CD4-positive, alpha-beta T cell (primary cell): Measurements from ENCODE around the gene HTR2A. TPM values are rescaled to one million over a fixed set of nuclear protein-coding genes. Genes with fewer than 3 reads are reported as not detected.

Experiments
- ATAC-seq: fragments of 200-7000 bp; cut with Tn5 transposase; one replicate; pipeline ENCODE4 v1.10.0; 2022; ENCODE audit warnings: mild to moderate bottlenecking; ENCODE audit not compliant: poor library complexity
- CTCF ChIA-PET: fragments of 350-600 bp; sonication (Branson Sonifier 250); formaldehyde crosslinking; loops from one replicate; lab custom pipeline; 2021; ENCODE audit warnings: antibody characterized with exemption, inconsistent platforms; lab: Charles Lee
- POLR2A ChIA-PET: fragments of 350-600 bp; sonication (Branson Sonifier 250); formaldehyde crosslinking; loops from one replicate; lab custom pipeline; 2021; ENCODE audit warnings: antibody characterized with exemption, inconsistent platforms; lab: Charles Lee
- DNase-seq, 14 experiments: peaks; one replicate each; pipeline ENCODE4 v3.0.0-alpha.2; 2013 to 2020; ENCODE audit warnings: mixed read lengths in 2 of 14
- H3K27ac ChIP-seq, 2 donors: one replicate each; pipeline versions ENCODE4 v1.5.1 to v1.7.0; 2013; ENCODE audit warnings: low read length in 2 of 2, low read depth in 1 of 2, mild to moderate bottlenecking in 1 of 2
- H3K27me3 ChIP-seq, 2 experiments: 1 replicate in 1 of 2; 2 replicates in 1 of 2; pipeline versions ENCODE4 v1.6.1 to v1.7.0; 2013; ENCODE audit warnings: low read length in 2 of 2, control low read depth in 1 of 2, mild to moderate bottlenecking in 1 of 2, moderate library complexity in 1 of 2; ENCODE audit not compliant: insufficient read depth in 2 of 2, control insufficient read depth in 1 of 2
- H3K36me3 ChIP-seq: one replicate; pipeline ENCODE4 v1.6.1; 2013; ENCODE audit warnings: low read length, control low read depth; ENCODE audit not compliant: insufficient read depth
- H3K4me1 ChIP-seq: one replicate; pipeline ENCODE4 v1.6.1; 2013; ENCODE audit warnings: low read length, control low read depth; ENCODE audit not compliant: insufficient read depth
- H3K4me3 ChIP-seq: one replicate; pipeline ENCODE4 v1.5.1; 2013; ENCODE audit warnings: mild to moderate bottlenecking, low read length, moderate library complexity
- H3K9me3 ChIP-seq, 2 experiments: 1 replicate in 1 of 2; 2 replicates in 1 of 2; pipeline versions ENCODE4 v1.6.1 to v1.7.0; 2013; ENCODE audit warnings: low read length in 2 of 2, mild to moderate bottlenecking in 2 of 2, control low read depth in 1 of 2, moderate library complexity in 1 of 2; ENCODE audit not compliant: control insufficient read depth in 1 of 2, insufficient read depth in 1 of 2
- H3K27ac Mint-ChIP-seq: one replicate; pipeline ENCODE4 v1.8.0; 2020; ENCODE audit warnings: mixed read lengths
- H3K27me3 Mint-ChIP-seq: one replicate; pipeline ENCODE4 v1.8.0; 2021; ENCODE audit warnings: mixed read lengths
- H3K36me3 Mint-ChIP-seq: one replicate; pipeline ENCODE4 v1.8.0; 2021; ENCODE audit warnings: low read depth, mixed read lengths
- H3K4me1 Mint-ChIP-seq: one replicate; pipeline ENCODE4 v1.8.0; 2021; ENCODE audit warnings: low read depth, mixed read lengths
- H3K4me3 Mint-ChIP-seq: one replicate; pipeline ENCODE4 v1.8.0; 2020; ENCODE audit warnings: mild to moderate bottlenecking, mixed read lengths
- H3K9me3 Mint-ChIP-seq: one replicate; pipeline ENCODE4 v1.8.0; 2020; ENCODE audit warnings: mixed read lengths
- CTCF ChIP-seq: fragments of 200-600 bp; IDR thresholded peaks from one replicate; pipeline ENCODE4 v1.8.0; 2022; ENCODE audit warnings: antibody characterized with exemption, mild to moderate bottlenecking
- intact Hi-C, 2 experiments: fragments of 100-400 bp; cut with DNase I in 1 of 2; cut with micrococcal nuclease in 1 of 2; formaldehyde crosslinking; loops; one replicate each; pipeline versions ENCODE4 v1.15.1 to v1.9.0; 2023 to 2025; cut with DNase I, micrococcal nuclease
- total RNA-seq, 174 experiments: library from RNA in 2 of 174; stranded (reverse) in 2 of 174; gene quantifications; one replicate each; pipeline ENCODE4 v1.2.3 and lab custom pipeline; 2021 to 2026

HTR2A gene
- total RNA-seq, 2 experiments from 2014 or later, result not detected

- TF ChIP-seq CTCF, result no peak
- ChIA-PET CTCF (no interaction called here), POLR2A (no interaction called here)
- H3K4me3 Mint-ChIP-seq, result no peak overlapping the region
- no peak overlapping the region for H3K27ac Mint-ChIP-seq
- no peaks in the 10 kb centered on the region for H3K9me3 Mint-ChIP-seq
- DNase-seq (no peak), ATAC-seq (no peak)
- intact Hi-C loops, result no loop called here
- H3K36me3 Mint-ChIP-seq, result no peaks in the 10 kb centered on the region
- Histone ChIP-seq H3K27me3 (no peaks in the 10 kb centered on the region), H3K4me1 (no peaks in the 10 kb centered on the region), H3K27ac (no peak overlapping the region), H3K4me3 (no peak overlapping the region), H3K36me3 (no peaks in the 10 kb centered on the region), H3K9me3 (no peaks in the 10 kb centered on the region)
- H3K27me3 Mint-ChIP-seq, result no peaks in the 10 kb centered on the region
- no peaks in the 10 kb centered on the region for H3K4me1 Mint-ChIP-seq
These were observed 52.4 kb downstream of the HTR2A start for GRCh38 chr13:46844431-46844830.

GRCh38 chr13:46839399-46839798, 57.5 kb downstream of the HTR2A start:
- Histone ChIP-seq H3K27ac (no peak overlapping the region), H3K27me3 (no peaks in the 10 kb centered on the region), H3K36me3 (no peaks in the 10 kb centered on the region), H3K4me3 (no peak overlapping the region), H3K9me3 (no peaks in the 10 kb centered on the region), H3K4me1 (no peaks in the 10 kb centered on the region)
- ChIA-PET CTCF (interaction anchor here (1.0 kb wide), 1 partner anchor 13 kb away, joined by 3 read pairs; no protein-coding TSS in a partner anchor), POLR2A (no interaction called here)
- no peak for TF ChIP-seq CTCF
- DNase-seq (no peak), ATAC-seq (no peak)
- Mint-ChIP-seq H3K27me3 (peaks cover 4% of the 10 kb centered on the region), H3K4me1 (no peaks in the 10 kb centered on the region), H3K36me3 (no peaks in the 10 kb centered on the region), H3K9me3 (no peaks in the 10 kb centered on the region), H3K27ac (no peak overlapping the region), H3K4me3 (no peak overlapping the region)
- intact Hi-C loops, result loop anchor here in 1 of 2 experiments (10.0 kb wide), 1 partner anchor 1935 kb away; no protein-coding TSS in a partner anchor

- intact Hi-C loops, result loop anchor here in 1 of 2 experiments (5.0 to 10.0 kb wide), 2 partner anchors 938 to 1940 kb away; no protein-coding TSS in a partner anchor
- no peak overlapping the region for H3K27ac Mint-ChIP-seq
These were observed 62.2 kb downstream of the HTR2A start for GRCh38 chr13:46834657-46835056.

More at GRCh38 chr13:46834657-46835056, 62.2 kb downstream of the HTR2A start:
- H3K36me3 Mint-ChIP-seq, result no peaks in the 10 kb centered on the region
- no peak overlapping the region for H3K4me3 Mint-ChIP-seq
- ChIA-PET CTCF (no interaction called here), POLR2A (interaction anchor here (0.6 kb wide), 1 partner anchor 309 kb away, joined by 3 read pairs; no protein-coding TSS in a partner anchor)
- peaks cover 0 to 6% of the 10 kb centered on the region in 2 experiments for H3K27me3 ChIP-seq
- no peaks in the 10 kb centered on the region for H3K9me3 Mint-ChIP-seq
- no peak overlapping the region for H3K27ac ChIP-seq
- TF ChIP-seq CTCF, result no peak
- peaks cover 8% of the 10 kb centered on the region for H3K27me3 Mint-ChIP-seq
- no peak for ATAC-seq
- DNase-seq, result no peak
- H3K36me3 ChIP-seq, result no peaks in the 10 kb centered on the region
- H3K4me1 ChIP-seq, result no peaks in the 10 kb centered on the region
- no peak overlapping the region for H3K4me3 ChIP-seq
- no peaks in the 10 kb centered on the region for H3K4me1 Mint-ChIP-seq
- no peaks in the 10 kb centered on the region for H3K9me3 ChIP-seq
